HG03439 (cell line): Measurements from ENCODE around the gene ADM5.

Experiments
- ATAC-seq: cut with Tn5 transposase; IDR thresholded peaks from one replicate; pipeline ENCODE4 v1.9.1; 2021; ENCODE audit warnings: mild to moderate bottlenecking, moderate library complexity; ENCODE audit not compliant: unreplicated experiment

Gene ADM5

GRCh38 chr19:49679771-49680413, 9.5 kb upstream of the ADM5 start:
- no peak for ATAC-seq

GRCh38 chr19:49680421-49681351, 8.7 kb upstream of the ADM5 start:
- no peak for ATAC-seq

DNA sequence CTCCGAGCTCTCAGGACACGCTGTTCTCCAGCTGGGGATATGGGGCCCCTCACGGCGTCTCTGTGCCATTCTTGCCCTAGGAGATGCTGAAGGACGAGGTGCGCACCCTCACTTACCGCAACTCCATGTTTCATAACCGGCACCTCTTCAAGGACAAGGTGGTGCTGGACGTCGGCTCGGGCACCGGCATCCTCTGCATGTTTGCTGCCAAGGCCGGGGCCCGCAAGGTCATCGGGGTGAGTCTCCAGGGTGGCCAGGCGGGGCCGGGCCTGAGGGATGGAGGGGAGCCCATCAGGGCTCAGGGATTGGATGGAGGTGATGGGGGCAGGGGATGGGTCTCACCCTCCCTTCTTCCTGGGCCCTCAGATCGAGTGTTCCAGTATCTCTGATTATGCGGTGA, 7.6 kb upstream of the ADM5 start:
- no peak for ATAC-seq

DNA sequence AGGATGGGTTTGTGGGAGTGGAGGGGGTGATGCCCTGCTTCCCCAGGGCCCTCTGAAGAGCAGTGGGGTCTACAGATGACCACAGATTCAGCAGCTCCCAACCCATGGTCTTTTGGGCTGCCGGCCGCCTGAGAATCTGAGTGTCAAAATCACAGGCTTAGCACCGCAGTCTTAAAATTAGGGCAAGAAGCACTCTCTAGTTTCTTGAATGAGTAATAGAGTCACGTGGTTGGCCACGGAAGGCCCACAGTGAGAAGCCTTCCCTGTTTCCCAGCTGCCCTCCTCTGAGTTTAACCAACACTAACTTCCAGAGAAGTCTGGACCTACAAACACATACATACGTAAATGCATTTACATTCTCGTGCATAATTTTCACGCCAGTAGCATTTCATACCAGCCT, 7.1 kb upstream of the ADM5 start:
- no peak for ATAC-seq

DNA sequence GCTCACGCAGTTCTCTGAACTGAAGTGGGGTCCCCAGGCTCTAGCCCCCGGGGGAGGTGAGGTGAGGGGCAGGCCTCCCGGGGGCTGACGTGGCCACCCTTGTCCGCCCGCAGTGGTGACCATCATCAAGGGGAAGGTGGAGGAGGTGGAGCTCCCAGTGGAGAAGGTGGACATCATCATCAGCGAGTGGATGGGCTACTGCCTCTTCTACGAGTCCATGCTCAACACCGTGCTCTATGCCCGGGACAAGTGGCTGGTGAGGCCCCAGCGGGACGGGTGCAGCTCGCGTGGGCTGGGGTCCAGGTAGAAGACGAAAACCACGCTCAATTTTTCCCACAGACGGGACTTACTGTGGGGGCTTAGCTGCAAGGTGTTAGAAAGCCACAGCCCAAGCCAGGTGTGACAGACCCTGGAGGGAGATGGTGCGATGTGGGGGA, 5.6 kb upstream of the ADM5 start:
- ATAC-seq, result no peak

DNA sequence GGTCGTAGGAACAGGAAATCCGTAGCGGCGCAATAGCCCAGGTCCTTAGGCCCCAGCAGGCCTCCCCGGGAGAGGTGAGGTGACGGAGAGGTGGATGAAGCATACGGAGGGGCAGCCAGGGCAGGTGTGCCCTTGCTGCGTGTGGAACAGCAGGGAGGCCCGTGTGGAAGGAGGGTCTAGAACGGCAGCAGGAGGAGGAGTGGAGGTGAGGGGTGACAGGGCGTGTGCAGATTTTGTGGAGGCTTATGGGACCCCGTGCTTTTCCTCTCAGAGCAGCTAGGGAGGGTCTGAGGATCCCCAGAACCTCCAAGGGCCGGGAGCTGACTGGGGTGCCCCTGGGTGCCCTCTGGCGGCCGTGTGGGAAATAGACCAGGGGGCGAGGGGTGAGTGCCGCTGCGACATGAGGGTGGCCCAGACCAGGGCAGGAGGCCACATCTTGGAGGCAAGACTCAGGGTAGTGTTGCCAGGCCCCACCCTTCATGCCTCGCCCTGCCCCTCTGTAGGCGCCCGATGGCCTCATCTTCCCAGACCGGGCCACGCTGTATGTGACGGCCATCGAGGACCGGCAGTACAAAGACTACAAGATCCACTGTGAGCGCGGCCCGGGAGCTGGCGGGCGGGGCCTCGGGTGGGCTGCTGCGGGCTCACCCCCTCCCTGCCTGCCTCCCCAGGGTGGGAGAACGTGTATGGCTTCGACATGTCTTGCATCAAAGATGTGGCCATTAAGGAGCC, 5.0 kb upstream of the ADM5 start:
- ATAC-seq, result no peak

- ATAC-seq, result no peak
These were observed 4.3 kb upstream of the ADM5 start for GRCh38 chr19:49684983-49685553.

GRCh38 chr19:49685845-49686332, 3.5 kb upstream of the ADM5 start:
- ATAC-seq, result no peak

GRCh38 chr19:49686503-49687088, 2.8 kb upstream of the ADM5 start:
- ATAC-seq, result no peak

GRCh38 chr19:49687150-49687549, 2.2 kb upstream of the ADM5 start:
- ATAC-seq, result no peak

DNA sequence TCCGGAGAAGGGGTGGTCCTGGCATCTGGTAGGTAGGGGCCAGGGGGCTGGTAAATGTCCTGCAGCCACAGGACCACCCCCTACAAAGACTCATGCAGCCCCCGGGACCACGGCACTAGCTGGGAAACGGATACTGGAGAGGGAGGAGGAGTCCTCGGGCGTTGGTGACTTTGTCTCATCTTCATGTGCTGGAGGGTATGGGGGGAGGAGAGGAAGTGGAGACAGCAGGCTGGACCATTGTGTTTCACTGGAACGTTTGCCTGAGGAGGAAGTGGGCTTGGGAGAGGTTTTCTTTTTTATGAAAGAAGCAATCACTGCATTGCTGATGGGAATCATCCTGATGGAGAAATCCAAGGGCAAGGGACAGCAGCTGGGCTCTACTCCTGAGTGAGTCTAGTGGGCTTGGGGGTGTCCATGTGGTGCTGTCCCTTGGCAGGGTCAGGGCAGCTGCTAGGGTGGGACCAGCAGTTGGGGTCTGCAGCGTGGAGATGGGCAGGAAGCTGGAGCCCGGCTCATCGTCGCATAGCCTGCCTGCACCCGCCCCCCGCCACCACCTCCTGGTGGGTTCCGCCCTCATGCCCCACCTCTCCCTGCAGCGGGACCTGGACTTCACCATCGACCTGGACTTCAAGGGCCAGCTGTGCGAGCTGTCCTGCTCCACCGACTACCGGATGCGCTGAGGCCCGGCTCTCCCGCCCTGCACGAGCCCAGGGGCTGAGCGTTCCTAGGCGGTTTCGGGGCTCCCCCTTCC, 1.7 kb upstream of the ADM5 start:
- no peak for ATAC-seq

DNA sequence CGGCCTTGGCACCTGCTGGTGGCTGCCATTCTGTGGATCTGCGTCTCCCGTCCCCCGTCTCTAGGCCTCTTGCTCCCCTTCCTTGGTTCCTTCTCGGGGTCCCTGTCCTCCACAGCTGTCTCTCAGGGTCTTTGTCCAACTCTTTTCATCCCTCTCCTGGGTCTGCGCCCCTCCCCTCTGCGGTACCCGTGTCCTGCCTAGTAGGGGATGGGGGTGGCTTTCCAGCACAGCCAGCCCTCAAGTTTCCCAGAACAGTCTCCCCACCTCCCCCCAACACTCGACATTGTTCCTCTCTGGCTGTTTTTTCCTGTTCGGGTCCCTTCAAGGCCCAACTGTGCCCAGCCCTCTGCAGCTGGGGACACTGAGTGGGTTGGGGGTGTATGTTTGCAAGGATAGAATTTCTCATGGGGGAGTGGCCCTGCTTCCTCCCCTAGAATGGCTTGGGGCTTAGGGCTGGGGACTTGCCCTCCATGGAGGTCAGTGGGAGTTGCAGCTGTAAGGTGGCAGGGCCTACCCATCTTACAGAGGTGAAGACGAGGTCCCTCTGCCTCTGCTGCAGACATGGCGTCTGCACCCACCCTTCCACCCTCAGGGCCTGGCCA, 762 bp upstream of the ADM5 start:
- ATAC-seq, result no peak

DNA sequence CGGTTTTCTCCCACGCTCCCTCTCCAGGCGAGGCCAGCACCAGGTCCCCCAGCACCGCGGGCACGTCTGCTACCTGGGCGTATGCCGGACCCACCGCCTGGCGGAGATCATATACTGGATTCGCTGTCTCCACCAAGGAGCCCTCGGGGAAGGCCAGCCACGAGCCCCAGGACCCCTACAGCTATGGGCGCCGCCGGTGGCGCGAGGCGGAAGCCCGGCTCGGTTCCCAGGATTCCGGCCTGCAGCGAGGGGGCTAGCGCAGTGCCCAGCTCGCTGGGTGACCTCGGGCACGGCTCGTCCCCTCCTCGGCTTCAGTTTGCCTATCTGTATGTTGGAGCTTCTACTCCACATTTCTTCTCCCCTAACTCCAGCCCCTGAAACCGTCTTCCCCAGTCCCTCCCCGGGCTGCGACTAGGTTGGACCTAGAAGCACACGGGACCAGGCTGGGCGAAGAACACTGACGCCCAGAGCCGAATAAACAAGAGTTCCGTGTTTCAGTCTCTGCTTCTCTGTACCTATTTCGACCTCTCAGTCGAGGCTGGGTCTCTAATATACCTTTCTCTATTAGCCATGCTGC, 773 bp downstream of the ADM5 start:
- ATAC-seq, result no peak

GRCh38 chr19:49690656-49691242, 1.4 kb downstream of the ADM5 start, which contains the start of gene CPT1C:
TSS of gene CPT1C (plus strand) at chr19:49691116. CDS start at chr19:49692253, 1,137 bp downstream.
- ATAC-seq, result no peak

- no peak for ATAC-seq
These were observed 2.1 kb downstream of the ADM5 start for GRCh38 chr19:49691243-49692146.

GRCh38 chr19:49692147-49692506, 2.7 kb downstream of the ADM5 start:
- ATAC-seq, result no peak

DNA sequence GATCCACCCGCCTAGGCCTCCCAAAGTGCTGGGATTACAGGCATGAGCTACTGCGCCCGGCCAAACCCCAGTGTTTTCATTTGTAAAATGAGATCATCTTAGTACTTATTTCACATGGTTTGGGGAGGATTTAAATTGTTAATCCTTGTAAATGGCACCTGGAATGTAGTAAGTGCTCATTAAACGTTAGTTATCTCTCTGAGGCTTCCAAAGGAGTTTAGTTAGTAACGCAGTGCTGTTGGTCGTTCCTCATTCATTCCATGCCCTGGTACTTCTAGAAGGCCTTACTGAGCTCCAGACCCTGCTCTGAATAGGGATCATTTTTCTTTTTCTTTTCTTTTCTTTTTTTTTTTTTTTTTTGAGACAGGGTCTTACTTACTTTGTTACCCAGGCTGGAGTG, 6.7 kb downstream of the ADM5 start:
- no peak for ATAC-seq

DNA sequence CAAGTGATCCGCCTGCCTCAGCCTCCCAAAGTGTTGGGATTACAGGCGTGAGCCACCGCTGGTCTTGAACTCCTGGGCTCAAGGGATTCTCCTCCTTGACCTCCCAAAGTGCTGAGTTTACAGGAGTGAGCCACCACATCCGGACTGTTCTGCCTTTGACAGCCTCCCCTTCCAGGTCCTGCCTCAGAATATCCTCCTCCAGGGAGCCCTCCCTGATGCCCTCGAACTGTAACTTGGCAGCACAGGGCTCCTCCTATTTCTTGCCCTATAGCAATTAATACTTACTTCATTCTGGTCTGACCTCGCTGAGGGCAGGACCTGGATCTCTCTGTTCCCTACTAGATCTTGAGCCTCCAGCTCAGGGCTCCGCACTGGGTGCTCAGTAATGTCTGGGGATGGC, 7.5 kb downstream of the ADM5 start:
- no peak for ATAC-seq
